GM10266 (cell line): Measurements from ENCODE around the gene UNC5C.
"Not testable (repeated sequence)": the region's sequence is repeated elsewhere in the genome, so short reads cannot be mapped to it uniquely, and the experiment has no call there.

Experiments used
- DNase-seq: peaks from one replicate; pipeline ENCODE4 v3.0.0; 2012; ENCODE audit errors: extremely low spot score
- TF ChIP-seq, protein P1 (sequence below): IDR thresholded peaks from 2 replicates; pipeline ENCODE4 v1.5.1; 2012; ENCODE audit warnings: mild to moderate bottlenecking, low read depth; ENCODE audit not compliant: control insufficient read depth, insufficient read depth; ENCODE audit errors: missing control alignments

Gene UNC5C

DNA sequence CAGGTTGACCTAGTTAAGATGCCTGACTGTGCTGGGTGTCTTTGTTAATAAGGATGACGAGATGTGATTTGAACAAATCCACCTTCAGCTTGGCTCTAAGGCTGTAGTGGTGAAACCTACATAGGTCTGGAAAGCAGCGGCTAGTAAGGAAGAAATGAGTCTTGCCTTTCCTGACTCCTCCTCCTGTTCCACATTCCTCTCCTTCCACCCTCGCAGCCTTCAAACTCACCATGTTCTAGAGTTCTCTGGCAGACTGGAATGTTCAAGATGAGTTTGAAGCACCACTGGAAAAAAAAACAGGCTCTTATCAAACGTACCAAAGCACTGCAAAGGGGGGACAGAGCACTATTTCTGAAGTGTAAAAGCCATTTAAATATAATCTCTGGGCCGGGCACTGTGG is 395.6 kb downstream of the UNC5C start:
- TF ChIP-seq, protein P1, sequence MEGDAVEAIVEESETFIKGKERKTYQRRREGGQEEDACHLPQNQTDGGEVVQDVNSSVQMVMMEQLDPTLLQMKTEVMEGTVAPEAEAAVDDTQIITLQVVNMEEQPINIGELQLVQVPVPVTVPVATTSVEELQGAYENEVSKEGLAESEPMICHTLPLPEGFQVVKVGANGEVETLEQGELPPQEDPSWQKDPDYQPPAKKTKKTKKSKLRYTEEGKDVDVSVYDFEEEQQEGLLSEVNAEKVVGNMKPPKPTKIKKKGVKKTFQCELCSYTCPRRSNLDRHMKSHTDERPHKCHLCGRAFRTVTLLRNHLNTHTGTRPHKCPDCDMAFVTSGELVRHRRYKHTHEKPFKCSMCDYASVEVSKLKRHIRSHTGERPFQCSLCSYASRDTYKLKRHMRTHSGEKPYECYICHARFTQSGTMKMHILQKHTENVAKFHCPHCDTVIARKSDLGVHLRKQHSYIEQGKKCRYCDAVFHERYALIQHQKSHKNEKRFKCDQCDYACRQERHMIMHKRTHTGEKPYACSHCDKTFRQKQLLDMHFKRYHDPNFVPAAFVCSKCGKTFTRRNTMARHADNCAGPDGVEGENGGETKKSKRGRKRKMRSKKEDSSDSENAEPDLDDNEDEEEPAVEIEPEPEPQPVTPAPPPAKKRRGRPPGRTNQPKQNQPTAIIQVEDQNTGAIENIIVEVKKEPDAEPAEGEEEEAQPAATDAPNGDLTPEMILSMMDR = no peak
- DNase-seq = no peak

DNA sequence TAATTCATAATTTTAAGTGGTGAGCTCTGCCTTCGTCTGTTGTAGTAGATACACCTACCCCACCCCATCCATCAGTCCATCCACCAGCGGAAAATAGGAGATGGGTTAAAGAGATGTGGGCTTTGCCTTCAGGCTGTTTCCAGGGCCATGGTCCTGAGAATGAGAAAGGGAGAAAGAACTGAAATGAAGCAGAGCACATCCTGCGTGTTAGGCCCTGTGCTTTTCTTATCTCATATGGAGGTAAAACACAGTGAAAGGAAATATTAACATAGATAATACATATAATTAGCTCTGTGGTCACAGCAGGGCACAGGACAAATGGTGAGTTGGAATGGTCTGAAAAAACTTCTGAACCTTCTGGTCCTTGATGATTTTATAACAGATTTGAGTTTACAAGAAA is 397.5 kb downstream of the UNC5C start:
- TF ChIP-seq, protein P1 = no peak
- no peak for DNase-seq

DNA sequence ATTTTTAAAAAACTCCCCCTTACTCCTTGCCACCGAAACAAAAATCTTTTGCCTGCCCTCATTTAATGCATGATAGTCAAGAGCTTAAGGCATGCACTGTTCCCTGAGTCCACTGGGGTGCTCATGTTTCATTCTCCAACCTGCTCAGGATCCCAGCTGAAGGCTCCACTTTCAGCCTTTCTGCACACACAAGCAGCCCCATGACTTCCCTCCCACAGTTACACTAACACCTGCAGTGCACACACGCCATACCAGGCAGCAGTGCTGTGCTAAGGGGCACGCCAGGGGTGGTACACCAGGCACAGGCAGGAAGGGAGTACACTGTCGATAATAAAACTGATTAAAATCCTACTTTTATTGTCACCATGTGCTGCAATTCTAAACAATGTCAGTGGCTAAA is 405.8 kb downstream of the UNC5C start:
- TF ChIP-seq, protein P1 = no peak
- DNase-seq = no peak

DNA sequence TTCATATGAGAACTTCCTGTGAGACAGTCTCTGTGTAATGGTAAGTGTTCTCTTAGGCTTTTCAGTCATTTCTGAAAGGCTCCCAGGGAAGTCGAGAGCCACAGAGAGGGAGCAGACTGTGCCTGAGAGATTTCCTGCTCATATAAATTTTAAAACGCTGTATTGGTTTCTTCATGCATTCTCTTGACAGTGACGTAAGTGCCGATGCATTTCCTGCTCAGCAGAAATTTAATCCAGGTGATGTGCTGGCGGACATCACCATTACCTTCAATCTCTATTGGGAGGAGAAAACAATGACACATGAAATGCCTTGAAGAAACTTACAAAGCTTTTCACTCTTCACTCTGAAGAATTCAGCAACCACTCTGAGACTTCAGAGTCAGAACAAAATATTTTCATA is 407.4 kb downstream of the UNC5C start:
- no peak for DNase-seq
- TF ChIP-seq, protein P1 = no peak

DNA sequence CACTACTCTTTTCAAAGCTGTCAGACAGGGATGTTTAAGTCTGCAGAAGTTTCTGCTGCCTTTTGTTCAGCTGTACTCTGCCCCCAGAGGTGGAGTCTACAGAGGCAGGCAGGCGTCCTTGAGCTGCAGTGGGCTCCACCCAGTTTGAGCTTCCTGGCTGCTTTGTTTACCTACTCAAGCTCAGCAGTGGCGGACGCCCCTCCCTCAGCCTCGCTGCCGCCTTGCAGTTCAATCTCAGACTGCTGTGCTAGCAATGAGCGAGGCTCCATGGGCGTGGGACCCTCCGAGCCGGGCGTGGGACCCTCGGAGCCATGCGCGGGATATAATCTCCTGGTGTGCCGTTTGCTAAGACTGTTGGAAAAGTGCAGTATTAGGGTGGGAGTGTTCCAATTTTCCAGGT is 409.3 kb downstream of the UNC5C start:
- not testable (repeated sequence) for DNase-seq

DNA sequence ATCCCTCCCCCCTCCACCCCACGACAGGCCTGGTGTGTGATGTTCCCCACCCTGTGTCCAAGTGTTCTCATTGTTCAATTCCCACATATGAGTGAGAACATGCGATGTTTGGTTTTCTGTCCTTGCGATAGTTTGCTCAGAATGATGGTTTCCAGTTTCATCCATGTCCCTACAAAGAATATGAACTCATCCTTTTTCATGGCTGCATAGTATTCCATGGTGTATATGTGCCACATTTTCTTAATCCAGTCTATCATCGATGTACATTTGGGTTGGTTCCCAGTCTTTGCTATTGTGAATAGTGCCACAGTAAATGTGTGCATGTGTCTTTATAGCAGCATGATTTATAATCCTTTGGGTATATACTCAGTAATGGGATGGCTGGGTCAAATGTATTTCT is 414.8 kb downstream of the UNC5C start:
- DNase-seq = not testable (repeated sequence)

DNA sequence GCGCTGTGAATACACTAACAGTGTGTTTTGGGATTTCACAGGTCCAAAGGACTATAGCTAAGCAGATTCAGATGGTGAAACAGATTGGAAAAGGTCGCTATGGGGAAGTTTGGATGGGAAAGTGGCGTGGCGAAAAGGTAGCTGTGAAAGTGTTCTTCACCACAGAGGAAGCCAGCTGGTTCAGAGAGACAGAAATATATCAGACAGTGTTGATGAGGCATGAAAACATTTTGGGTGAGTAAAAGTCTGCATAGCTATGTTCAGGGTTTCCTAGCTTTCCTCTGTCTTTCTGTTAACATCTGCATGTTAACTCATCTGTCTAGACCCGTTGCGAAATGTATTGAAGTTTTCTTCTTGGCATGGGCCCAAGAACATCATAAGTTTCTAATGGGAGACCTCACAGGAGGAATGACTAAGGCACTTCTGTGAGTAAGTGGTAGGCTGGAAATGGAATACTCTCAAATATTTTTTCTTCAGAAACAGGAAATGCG is 418.9 kb downstream of the UNC5C start:
- TF ChIP-seq, protein P1 = no peak
- DNase-seq = no peak

DNA sequence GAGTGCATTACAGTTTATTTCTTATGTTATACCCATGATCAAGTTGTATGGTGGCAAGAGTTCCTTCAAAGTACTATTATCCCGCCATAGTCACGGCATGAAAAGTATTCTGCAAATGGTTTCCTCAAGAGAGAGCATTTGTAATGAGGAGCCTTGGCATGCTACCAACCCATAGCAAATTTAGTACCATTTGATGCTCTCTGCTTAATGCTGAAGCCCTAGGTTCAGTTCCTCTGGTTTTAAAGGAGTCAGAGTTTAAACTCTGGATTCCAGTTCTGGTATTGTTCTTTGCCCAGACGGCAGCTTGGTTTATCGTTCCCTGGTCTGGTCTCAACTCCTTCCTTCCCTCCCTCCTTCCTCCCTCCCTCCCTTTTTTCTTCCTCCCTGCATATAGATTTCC is 419.7 kb downstream of the UNC5C start:
- no peak for DNase-seq

More for the DNA sequence above, 419.7 kb downstream of the UNC5C start:
- TF ChIP-seq, protein P1 = no peak
